Neuronal stem cell (in vitro differentiated cells): Measurements from ENCODE around the gene TIMM13.

Experiments
- DNase-seq: peaks from one replicate; pipeline ENCODE4 v3.0.0-alpha.2; 2013; ENCODE audit warnings: low spot score
- H2AFZ ChIP-seq: one replicate; pipeline ENCODE4 v1.6.1; 2013; ENCODE audit warnings: mild to moderate bottlenecking, low read length, inconsistent platforms
- H2AK5ac ChIP-seq: 2 replicates; pipeline ENCODE4 v1.6.1; 2013; ENCODE audit warnings: low read depth, mild to moderate bottlenecking, inconsistent platforms, low read length, moderate library complexity, mixed read lengths
- H2BK120ac ChIP-seq: 2 replicates; pipeline ENCODE4 v1.6.1; 2013; ENCODE audit warnings: low read depth, mild to moderate bottlenecking, inconsistent platforms, low read length, moderate library complexity, mixed read lengths
- H2BK12ac ChIP-seq: one replicate; pipeline ENCODE4 v1.6.1; 2013; ENCODE audit warnings: low read length, inconsistent platforms
- H2BK15ac ChIP-seq: 2 replicates; pipeline ENCODE4 v1.6.1; 2013; ENCODE audit warnings: mild to moderate bottlenecking, low read length, inconsistent platforms, mixed read lengths
- H2BK5ac ChIP-seq: one replicate; pipeline ENCODE4 v1.6.1; 2013; ENCODE audit warnings: inconsistent platforms, mild to moderate bottlenecking, low read length, moderate library complexity
- H3K14ac ChIP-seq: one replicate; pipeline ENCODE4 v1.6.1; 2013; ENCODE audit warnings: low read length, inconsistent platforms
- H3K18ac ChIP-seq: 2 replicates; pipeline ENCODE4 v1.6.1; 2013; ENCODE audit warnings: low read length, inconsistent platforms
- H3K23ac ChIP-seq: 2 replicates; pipeline ENCODE4 v1.6.1; 2013; ENCODE audit warnings: low read depth, mild to moderate bottlenecking, mixed read lengths, low read length, inconsistent platforms; ENCODE audit not compliant: poor library complexity
- H3K27ac ChIP-seq: replicated peaks from 3 replicates; pipeline ENCODE4 v1.5.1; 2013; ENCODE audit warnings: low read length, inconsistent platforms
- H3K27me3 ChIP-seq, 3 experiments: 2 replicates each; pipeline ENCODE4 v1.6.1; 2013; ENCODE audit warnings: low read length in 3 of 3, mild to moderate bottlenecking in 2 of 3, inconsistent platforms in 1 of 3, low read depth in 1 of 3, mixed read lengths in 1 of 3, moderate library complexity in 1 of 3; ENCODE audit not compliant: control insufficient read depth in 3 of 3, insufficient read depth in 3 of 3
- H3K36me3 ChIP-seq, 2 donors: replicated peaks in 1 of 2; 2 replicates each; pipeline ENCODE4 v1.6.1; 2013; ENCODE audit warnings: low read length in 2 of 2; ENCODE audit not compliant: control insufficient read depth in 2 of 2, insufficient read depth in 2 of 2
- H3K4ac ChIP-seq: 2 replicates; pipeline ENCODE4 v1.6.1; 2013; ENCODE audit warnings: inconsistent platforms, mild to moderate bottlenecking, low read length, moderate library complexity
- H3K4me1 ChIP-seq, 2 donors: 1 replicate in 1 of 2; 2 replicates in 1 of 2; pipeline ENCODE4 v1.6.1; 2013; ENCODE audit warnings: low read length in 2 of 2, low read depth in 1 of 2; ENCODE audit not compliant: control insufficient read depth in 2 of 2, insufficient read depth in 1 of 2
- H3K4me2 ChIP-seq: one replicate; pipeline ENCODE4 v1.6.1; 2013; ENCODE audit warnings: mild to moderate bottlenecking, low read length, inconsistent platforms; ENCODE audit not compliant: insufficient read depth, poor library complexity, severe bottlenecking
- H3K4me3 ChIP-seq, 2 donors: 2 replicates each; pipeline ENCODE4 v1.5.1; 2013; ENCODE audit warnings: low read length in 2 of 2, mild to moderate bottlenecking in 2 of 2, inconsistent platforms in 1 of 2, moderate library complexity in 1 of 2
- H3K79me1 ChIP-seq: one replicate; pipeline ENCODE4 v1.6.1; 2013; ENCODE audit warnings: low read depth, mild to moderate bottlenecking, inconsistent platforms, low read length, moderate library complexity
- H3K9ac ChIP-seq: one replicate; pipeline ENCODE4 v1.6.1; 2013; ENCODE audit warnings: mild to moderate bottlenecking, low read depth, low read length, inconsistent platforms; ENCODE audit not compliant: poor library complexity
- H3K9me3 ChIP-seq, 2 donors: replicated peaks in 1 of 2; 2 replicates each; pipeline versions ENCODE3 to v1.6.1; 2013; ENCODE audit warnings: low read length in 2 of 2, mild to moderate bottlenecking in 2 of 2, inconsistent platforms in 1 of 2, low read depth in 1 of 2, mixed read lengths in 1 of 2, moderate library complexity in 1 of 2; ENCODE audit not compliant: control insufficient read depth in 2 of 2, insufficient read depth in 1 of 2
- H4K8ac ChIP-seq: one replicate; pipeline ENCODE4 v1.6.1; 2013; ENCODE audit warnings: low read depth, mild to moderate bottlenecking, inconsistent platforms, low read length, moderate library complexity
- H4K91ac ChIP-seq: one replicate; pipeline ENCODE4 v1.6.1; 2013; ENCODE audit warnings: low read length, low read depth, mild to moderate bottlenecking, inconsistent platforms; ENCODE audit not compliant: poor library complexity
- WGBS, 2 donors: extraction: QIAGEN DNeasy Blood & Tissue Kit; methylation state at CpG; one replicate each; pipeline ENCODE4 v1.1.7; 2013; ENCODE audit warnings: missing lambda C conversion rate in 2 of 2, mixed read lengths in 1 of 2; ENCODE audit not compliant: insufficient read length in 2 of 2, insufficient replicate concordance in 1 of 2; ENCODE audit errors: extremely low coverage in 2 of 2; 5-methylcytosine and 5-hydroxymethylcytosine counted together

The TIMM13 gene

DNA sequence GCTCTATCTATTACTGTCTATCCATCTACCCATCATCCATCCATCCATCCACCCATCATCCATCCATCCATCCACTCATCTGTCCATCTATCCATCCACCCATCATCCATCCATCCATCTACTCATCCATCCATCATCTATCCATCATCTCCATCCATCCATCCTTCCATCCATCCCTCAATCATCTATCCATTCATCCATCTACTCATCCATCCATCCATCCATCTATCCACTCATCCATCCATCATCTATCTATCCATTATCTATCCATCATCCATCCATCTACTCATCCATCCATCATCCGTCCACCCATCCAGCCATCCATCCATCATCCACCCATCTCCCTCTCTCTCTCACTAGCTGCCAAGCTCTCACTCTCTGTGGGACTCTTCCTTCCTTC lies 13.1 kb upstream of the TIMM13 start:
- Histone ChIP-seq H3K4ac (no peak overlapping the region), H3K4me3 (no peak overlapping the region), H2BK12ac (no peak overlapping the region), H2AFZ (no peak overlapping the region), H3K14ac (no peak overlapping the region), H2BK15ac (no peak overlapping the region), H3K4me2 (no peak overlapping the region), H4K91ac (no peak overlapping the region), H3K4me1 (no peaks in the 10 kb centered on the region), H3K27me3 (no peaks in the 10 kb centered on the region), H3K9ac (no peak overlapping the region), H3K9me3 (no peaks in the 10 kb centered on the region), H3K36me3 (peaks cover 56 to 78% of the 10 kb centered on the region in 2 donors), H3K23ac (no peak overlapping the region), H4K8ac (no peak overlapping the region), H2AK5ac (no peak overlapping the region), H3K27ac (no peak overlapping the region), H2BK5ac (no peak overlapping the region), H3K79me1 (peaks cover 48% of the 10 kb centered on the region), H3K18ac (no peak overlapping the region), H2BK120ac (no peak overlapping the region)
- no peak for DNase-seq
- WGBS, 2 donors, result 100% methylated on average over 1 of the region's 1 CpG; no CpG with 5 or more reads in 1 of the 2 donors

- Histone ChIP-seq H3K4me1 (no peaks in the 10 kb centered on the region), H2BK15ac (no peak overlapping the region), H3K4me2 (no peak overlapping the region), H3K27ac (no peak overlapping the region), H3K18ac (no peak overlapping the region), H2BK5ac (peak overlapping the region; percentile 87), H3K27me3 (no peaks in the 10 kb centered on the region), H4K91ac (no peak overlapping the region), H3K79me1 (peaks cover 36% of the 10 kb centered on the region), H4K8ac (no peak overlapping the region), H3K23ac (no peak overlapping the region), H2BK12ac (no peak overlapping the region), H3K9ac (no peak overlapping the region), H2AK5ac (no peak overlapping the region), H3K4ac (no peak overlapping the region), H3K36me3 (peaks cover 55 to 78% of the 10 kb centered on the region in 2 donors), H3K4me3 (no peak overlapping the region), H2BK120ac (no peak overlapping the region), H2AFZ (no peak overlapping the region), H3K14ac (no peak overlapping the region), H3K9me3 (no peaks in the 10 kb centered on the region)
- DNase-seq, result no peak
- no CpG with 5 or more reads among the region's 20 CpGs for WGBS, 2 donors
These were observed 10.8 kb upstream of the TIMM13 start for GRCh38 chr19:2438178-2438577.

DNA sequence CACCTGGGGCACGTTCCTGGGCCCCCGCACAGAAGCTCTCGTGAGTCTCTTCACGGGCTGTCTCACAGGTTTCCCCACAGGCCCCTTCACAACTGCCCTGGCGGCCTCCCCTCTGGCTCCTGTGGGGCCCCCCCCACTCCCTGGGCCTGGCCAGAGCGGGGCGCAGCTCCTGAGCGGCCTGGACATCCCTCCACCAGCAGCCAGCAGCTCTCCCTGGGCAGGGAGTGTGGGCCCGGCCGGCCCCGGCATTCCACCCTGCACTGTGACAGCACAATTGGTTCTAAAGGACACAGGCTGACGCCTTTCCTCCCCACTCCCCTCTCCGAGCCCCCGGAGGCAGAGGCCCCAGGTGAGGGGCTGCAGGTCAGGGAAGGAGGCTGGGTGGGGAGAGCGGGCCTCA lies 9.5 kb upstream of the TIMM13 start:
- Histone ChIP-seq H2AK5ac (peak overlapping the region; percentile 26), H3K9ac (no peak overlapping the region), H3K14ac (no peak overlapping the region), H3K4me3 (no peak overlapping the region), H2AFZ (no peak overlapping the region), H3K18ac (no peak overlapping the region), H4K91ac (no peak overlapping the region), H3K9me3 (no peaks in the 10 kb centered on the region), H2BK120ac (no peak overlapping the region), H3K27me3 (no peaks in the 10 kb centered on the region), H3K79me1 (peaks cover 33% of the 10 kb centered on the region), H3K4me2 (no peak overlapping the region), H3K36me3 (peaks cover 53 to 73% of the 10 kb centered on the region in 2 donors), H3K23ac (no peak overlapping the region), H3K4ac (no peak overlapping the region), H2BK15ac (no peak overlapping the region), H2BK5ac (peak overlapping the region; percentile 39), H3K4me1 (no peaks in the 10 kb centered on the region), H2BK12ac (no peak overlapping the region), H4K8ac (no peak overlapping the region), H3K27ac (no peak overlapping the region)
- no peak for DNase-seq
- WGBS, 2 donors, result no CpG with 5 or more reads among the region's 15 CpGs

DNA sequence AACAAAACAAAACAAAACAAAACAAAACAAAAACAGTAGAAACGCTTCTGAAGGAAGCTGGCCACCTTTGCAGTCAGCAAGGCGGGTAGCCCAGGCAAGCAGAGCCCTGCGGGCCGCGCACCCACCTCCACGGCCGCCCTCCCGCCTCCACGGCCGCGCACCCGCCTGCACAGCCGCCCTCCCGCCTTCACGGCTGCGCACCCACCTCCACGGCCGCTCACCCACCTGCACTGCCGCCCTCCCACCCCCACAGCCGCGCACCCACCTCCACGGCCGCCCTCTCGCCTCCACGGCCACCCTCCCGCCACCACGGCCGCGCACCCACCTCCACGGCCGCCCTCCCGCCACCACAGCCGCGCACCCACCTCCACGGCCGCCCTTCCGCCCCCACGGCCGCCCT lies 9.0 kb upstream of the TIMM13 start:
- no CpG with 5 or more reads among the region's 39 CpGs for WGBS, 2 donors
- no peaks in the 10 kb centered on the region for H3K27me3 ChIP-seq
- no peak overlapping the region for H4K8ac ChIP-seq
- no peak overlapping the region for H3K14ac ChIP-seq
- no peak overlapping the region for H2AFZ ChIP-seq
- no peak overlapping the region for H2AK5ac ChIP-seq
- no peak overlapping the region for H3K27ac ChIP-seq
- no peak overlapping the region for H4K91ac ChIP-seq
- H3K4me2 ChIP-seq, result no peak overlapping the region
- H3K79me1 ChIP-seq, result peaks cover 29% of the 10 kb centered on the region
- no peak overlapping the region for H3K4ac ChIP-seq
- H3K36me3 ChIP-seq, result peaks cover 54 to 73% of the 10 kb centered on the region in 2 donors
- no peak overlapping the region for H2BK5ac ChIP-seq
- no peak overlapping the region for H3K23ac ChIP-seq
- H2BK12ac ChIP-seq, result no peak overlapping the region
- DNase-seq, result no peak
- H2BK15ac ChIP-seq, result no peak overlapping the region
- H3K4me1 ChIP-seq, result no peaks in the 10 kb centered on the region
- no peak overlapping the region for H2BK120ac ChIP-seq
- H3K9me3 ChIP-seq, result no peaks in the 10 kb centered on the region
- H3K18ac ChIP-seq, result no peak overlapping the region
- H3K9ac ChIP-seq, result no peak overlapping the region
- no peak overlapping the region for H3K4me3 ChIP-seq
